HG03520 (cell line): ENCODE measurements around the gene ZNG1F.
"Not testable (repeated sequence)": the region's sequence is repeated elsewhere in the genome, so short reads cannot be mapped to it uniquely, and the experiment has no call there.

Experiments
- ATAC-seq: cut with Tn5 transposase; IDR thresholded peaks from one replicate; pipeline ENCODE4 v1.9.1; 2021; ENCODE audit warnings: mild to moderate bottlenecking, moderate library complexity; ENCODE audit not compliant: unreplicated experiment

ZNG1F gene

DNA sequence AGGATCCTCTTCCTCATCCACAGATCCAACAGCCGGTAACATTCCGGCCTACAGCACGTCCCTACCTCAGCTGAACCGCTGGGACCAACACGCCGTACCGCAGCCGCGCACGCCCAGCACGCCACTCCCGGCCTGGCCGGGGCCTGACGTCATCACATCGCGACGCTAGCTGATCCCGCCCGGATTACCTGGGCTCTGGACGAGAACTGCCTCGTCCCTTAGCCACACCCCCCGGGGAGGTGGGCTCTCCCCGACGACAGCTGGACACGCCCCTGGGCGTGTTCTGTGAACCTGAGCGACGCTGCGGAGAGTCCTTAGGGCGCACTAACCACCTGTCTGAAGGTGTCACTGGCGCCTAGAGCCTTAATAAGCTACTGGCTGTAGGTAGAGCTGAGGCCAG, at the start of gene ZNG1F:
Gene ZNG1F (minus strand): TSS at position 101 of the 400 bp plus-strand sequence. CDS start 59 bp downstream, at position 42.
- not testable (repeated sequence) for ATAC-seq

GRCh38 chr9:41237110-41237749, 48.1 kb upstream of the ZNG1F start:
- ATAC-seq = not testable (repeated sequence)

DNA sequence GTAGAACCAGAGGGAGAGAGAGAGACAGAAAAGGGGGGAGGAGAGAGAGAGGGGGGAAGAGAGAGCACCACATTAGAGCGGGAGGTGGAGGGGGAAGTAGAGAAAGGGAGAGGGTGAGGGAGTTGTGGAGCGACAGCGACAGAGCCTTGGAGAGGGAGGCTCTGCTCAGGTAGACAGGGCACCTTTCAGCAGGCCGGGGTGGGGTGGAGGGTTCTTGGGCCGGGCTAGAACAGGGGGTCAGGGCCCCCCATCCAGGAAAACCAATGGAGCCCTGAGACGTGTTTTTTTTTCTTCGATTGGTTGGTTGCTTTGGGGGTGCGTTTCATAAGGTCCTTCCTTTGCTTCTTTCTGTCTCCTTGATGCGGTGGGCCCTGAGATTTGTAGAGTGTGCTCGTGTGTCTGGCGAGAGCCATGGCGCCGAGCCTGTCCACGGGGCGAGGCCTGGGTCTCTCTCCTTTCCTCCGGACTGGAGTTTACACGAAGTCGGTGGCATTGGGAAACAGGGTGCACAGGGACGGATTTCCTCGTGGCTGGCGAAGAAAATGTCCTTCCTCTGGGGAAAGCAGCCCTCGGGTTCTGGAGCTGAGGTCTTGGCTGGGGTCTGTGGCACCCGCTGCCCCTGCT, 47.5 kb upstream of the ZNG1F start:
- not testable (repeated sequence) for ATAC-seq

DNA sequence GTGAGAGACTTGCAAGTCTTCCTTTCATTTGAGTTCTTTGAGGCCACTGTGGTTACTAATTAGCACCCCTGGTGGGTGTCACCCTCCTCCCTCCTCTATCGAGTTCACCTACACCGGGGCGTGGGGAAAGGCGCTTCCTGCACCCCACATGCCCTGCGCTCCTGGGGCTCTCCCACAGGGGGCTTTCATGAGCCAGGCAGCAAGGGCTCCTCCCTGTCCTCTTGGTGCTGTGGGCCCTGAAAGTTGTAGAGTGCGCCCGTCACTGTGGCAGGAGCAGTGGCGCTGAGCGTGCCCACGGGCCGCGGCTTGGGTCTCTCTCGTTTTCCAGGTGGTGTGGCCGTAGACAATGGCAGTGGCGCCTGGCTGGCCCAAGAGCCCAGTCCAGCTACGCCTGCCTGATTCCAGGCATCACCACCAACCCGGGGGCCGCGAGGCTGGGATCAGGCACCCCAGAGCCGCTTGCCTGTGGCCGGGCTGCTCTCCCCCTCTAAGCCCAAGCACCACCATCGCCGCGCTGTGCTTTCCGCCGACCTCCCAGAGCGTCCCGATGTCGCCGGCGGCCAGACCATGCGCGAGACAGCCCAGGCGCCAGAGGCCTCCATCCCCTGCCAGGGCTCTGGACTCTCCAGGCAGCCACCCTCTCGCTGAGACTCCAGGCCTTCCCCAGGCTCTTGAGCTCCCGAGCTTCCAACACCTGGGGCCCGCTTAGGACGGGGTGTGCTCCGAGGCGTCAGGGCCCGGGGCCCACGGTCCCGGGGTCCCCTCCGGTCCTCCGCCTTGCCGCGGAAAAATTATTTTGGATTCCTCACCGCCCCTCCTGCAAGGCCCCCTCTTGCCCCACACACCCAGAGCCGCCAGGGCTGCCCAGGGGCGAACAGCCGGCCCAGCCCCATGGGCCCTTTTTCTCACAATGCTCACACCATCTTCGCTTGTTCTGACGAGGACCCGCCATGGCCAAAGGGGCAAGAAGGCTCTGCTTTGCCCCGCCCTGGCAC, 46.0 kb upstream of the ZNG1F start:
- ATAC-seq = peak; percentile 100

- peak; percentile 8 for ATAC-seq
These were observed 45.1 kb upstream of the ZNG1F start for GRCh38 chr9:41234221-41234620.

- not testable (repeated sequence) for ATAC-seq
These were observed 43.2 kb upstream of the ZNG1F start for GRCh38 chr9:41232326-41232725.

DNA sequence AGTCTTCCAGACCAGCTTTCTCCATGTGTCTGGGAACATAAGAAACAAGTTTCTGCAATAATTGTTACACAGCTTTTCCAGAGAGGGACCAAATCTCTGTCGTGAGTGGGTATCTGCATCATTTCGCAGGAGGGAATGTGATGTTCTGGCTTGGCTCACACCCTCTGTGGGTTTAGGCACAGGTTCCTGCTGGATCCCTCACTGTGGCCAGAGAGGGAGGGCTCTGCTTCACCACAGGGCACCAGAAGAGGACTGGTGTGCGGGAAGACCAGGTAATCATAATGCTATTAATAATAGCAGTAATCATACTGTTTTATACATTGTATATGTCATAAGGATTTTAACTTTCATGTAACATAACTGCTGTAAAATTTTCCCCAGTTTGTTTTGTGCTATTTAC, 41.3 kb upstream of the ZNG1F start:
- not testable (repeated sequence) for ATAC-seq

DNA sequence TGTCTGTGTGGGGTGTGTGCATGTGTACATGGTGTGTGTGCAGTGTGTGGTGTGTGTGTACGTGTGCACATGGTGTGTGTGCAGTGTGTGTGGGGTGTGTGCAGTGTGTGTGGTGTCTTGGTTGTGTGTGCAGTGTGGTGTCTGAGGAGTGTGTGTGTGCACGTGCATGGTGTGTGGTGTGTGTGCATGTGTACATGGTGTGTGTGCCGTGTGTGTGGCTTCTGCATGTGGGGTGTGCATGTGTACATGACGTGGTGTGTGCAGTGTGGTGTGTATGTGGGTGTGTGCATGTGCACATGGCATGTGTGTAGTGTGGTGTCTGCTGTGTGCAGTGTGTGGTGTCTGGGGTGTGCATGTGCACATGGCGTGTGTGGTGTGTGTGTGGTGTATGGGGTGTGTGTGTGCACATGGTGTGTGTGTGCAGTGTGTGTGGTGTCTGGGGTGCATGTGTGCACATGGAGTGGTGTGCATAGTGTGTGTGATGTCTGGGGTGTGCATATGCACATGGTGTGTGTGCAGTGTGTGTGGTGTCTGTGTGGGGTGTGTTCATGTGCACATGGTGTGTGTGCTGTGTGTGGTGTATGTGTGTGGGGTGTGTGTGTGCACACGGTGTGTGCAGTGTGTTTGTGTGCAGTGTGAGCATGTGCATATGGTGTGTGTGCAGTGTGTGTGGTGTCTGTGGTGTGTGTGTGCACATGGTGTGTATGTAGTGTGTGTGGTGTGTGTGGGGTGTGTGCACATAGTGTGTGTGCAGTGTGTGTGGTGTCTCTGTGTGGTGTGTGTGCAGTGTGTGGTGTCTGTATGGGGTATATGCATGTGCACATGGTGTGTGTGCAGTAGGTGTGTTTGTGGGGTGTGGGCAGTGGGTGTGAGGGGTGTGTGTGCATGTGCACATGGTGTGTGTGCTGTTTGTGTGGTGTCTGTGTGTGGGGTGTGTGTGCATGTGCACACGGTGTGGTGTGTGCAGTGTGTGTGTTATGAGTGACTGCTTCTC, 40.6 kb upstream of the ZNG1F start:
- ATAC-seq = no peak

- ATAC-seq = not testable (repeated sequence)
These were observed 30.7 kb upstream of the ZNG1F start for GRCh38 chr9:41219831-41220230.

DNA sequence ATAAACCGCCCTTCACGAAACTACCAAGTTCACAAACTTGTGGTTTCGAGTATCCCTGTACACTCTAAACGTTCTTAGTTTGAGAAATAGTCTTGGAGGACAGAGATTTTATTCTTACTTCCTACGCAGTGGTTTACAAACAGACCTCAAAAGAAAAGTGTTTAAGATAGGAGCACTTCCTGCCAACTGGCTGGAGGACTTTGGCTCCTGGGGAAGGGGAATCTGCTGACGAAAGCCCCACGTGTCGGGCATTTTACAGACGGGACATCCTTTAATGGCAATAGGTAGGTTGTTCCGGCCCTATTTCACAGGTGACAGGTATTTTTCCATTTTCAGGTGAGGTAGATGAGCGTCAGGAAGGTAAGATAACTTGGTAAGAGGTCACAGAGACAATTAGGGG, 678 bp downstream of the ZNG1F start:
- ATAC-seq = not testable (repeated sequence)

DNA sequence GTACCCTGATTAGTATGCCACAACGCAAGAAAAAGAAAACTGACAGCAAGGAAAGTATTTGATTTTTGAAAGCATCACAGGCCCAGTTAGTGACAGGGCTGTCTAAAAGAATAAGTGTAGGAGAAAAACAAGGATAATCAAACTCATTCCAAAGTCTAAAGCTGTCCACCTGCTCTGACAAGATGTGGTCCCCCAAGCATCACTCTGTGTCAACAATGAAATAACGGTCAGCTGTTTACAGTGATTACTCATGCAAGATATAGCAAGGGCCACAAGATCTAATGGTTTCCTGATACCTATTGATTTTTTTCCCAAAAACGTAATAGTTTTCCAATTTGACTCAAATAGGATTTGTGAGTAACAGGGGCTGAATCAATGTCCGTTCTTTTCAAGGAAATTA, 14.1 kb downstream of the ZNG1F start:
- ATAC-seq = not testable (repeated sequence)

DNA sequence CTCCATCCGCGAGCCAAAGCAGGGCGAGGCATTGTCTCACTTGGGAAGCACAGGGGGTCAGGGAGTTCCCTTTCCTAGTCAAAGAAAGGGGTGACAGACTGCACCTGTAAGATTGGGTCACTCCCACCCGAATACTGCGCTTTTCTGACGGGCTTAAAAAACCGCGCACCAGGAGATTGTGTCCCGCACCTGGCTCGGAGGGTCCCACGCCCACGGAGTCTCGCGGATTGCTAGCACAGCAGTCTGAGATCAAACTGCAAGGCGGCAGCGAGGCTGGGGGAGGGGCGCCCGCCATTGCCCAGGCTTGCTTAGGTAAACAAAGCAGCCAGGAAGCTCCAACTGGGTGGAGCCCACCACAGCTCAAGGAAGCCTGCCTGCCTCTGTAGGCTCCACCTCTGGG, 39.0 kb downstream of the ZNG1F start:
- ATAC-seq = not testable (repeated sequence)

DNA sequence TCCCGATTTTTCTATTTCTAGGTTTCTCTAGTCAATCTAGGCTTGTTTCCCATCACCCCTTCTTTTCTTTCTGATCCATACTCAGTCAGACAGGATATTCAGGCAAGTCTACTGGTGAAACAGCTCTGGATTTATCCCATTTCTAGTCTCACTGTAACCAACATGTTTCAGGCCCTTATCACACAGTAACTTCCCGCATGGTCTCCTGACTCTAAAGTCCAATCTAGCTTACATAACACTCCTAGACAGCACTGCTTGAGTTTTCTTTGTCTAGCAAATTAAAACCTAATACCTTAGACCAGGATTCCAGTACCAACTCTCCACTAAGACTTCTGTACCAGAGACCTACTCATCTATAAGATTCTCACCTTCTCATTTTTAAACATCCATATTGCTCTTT, 47.2 kb downstream of the ZNG1F start:
- not testable (repeated sequence) for ATAC-seq

GRCh38 chr9:41128581-41128980, 60.5 kb downstream of the ZNG1F start, which contains the start of gene FOXD4L6:
TSS of gene FOXD4L6 (minus strand) at chr9:41128681. CDS start at chr9:41128383, 298 bp downstream.
- ATAC-seq = not testable (repeated sequence)

DNA sequence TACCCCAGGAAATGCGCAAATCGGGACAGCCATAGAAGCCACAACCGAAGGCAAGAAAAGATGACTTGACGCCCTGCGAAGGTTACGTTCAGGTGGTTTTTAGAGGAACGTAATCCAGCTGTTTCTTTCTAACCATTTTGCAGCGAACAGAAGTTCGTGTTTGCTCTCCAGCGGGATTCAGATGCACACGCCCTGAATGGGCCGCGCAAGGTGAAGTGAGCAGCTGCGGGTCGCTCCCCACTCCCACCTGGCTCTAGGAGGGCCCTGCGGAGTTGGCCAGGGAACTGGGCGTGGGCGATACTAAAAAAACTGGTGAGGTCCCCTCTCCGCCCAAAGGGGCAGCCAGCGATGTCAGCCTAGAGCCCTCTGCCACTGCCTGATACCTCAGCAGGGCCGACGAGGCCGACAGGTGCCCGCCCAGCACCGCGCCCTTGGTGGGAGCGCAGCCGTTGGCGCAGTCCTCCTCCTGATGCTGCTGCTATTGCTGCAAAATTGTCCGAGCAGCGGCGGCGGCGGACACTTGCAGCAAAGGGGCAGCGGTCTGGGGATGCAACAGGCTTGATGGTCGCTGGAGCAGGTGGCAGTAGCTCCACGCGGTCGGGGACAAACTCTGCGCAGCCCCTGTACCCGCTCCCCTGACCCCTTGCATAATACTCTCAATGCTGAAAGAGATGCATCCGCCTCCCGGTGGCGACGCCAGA, 62.2 kb downstream of the ZNG1F start:
- ATAC-seq = not testable (repeated sequence)

DNA sequence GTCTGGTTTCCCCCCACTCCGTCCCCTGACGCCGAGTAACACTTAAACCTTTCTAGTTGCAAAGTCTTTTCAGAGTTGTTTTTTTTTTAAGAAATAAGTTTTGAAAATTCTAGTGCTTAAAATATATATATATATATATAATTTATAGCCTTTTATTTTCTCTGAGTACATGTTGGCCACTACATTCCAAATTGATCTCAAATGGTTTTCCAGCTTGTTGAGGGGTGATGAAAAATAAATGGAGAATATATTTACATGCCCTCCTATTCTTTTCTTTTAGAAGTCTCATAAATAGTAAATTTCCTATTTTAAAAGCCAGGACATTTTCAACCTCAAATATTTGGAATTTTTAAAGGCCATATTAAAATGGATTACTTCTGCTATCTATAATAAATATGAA, 63.2 kb downstream of the ZNG1F start:
- not testable (repeated sequence) for ATAC-seq

DNA sequence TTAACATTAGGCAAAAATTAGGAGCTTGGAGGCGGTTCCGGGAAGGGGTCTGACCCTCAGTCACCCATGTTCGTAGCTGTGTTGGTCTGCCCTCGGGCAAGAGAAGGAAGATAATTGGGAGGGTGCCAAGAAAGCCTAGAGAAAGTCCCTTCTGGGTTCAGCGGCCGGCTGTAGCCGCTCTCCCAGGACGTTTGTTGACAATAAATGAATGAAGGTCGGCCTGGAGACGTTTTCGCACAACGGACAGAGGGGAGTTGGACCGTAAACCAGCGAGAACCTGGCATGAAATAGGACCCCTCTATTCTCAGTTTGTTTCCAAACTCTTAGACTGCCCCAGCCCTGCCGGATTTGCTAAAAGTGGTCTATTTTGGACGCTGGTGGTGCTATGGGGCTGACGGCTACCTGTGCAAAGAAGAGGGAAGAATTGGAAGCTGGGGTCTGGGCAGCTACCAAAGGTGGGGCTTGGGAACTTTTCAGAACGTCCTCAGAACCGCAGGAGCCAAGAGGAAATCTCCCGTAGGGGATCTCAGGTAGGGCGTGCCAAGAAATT, 63.9 kb downstream of the ZNG1F start:
- ATAC-seq = not testable (repeated sequence)

- not testable (repeated sequence) for ATAC-seq
These were observed 64.6 kb downstream of the ZNG1F start for GRCh38 chr9:41124250-41125108.
